Testis (tissue), 3 donors: ENCODE measurements around the gene CEP57. TPM values are rescaled to one million over a fixed set of nuclear protein-coding genes. Genes with fewer than 3 reads are reported as not detected.
A peak's percentile ranks its signal among the peaks of the same experiment; 100 is the strongest.
"Not testable (repeated sequence)": the region's sequence is repeated elsewhere in the genome, so short reads cannot be mapped to it uniquely, and the experiment has no call there.

Source experiments
- DNase-seq: peaks from one replicate; pipeline ENCODE4 v3.0.0-alpha.2; 2019
- H3K27ac ChIP-seq, 2 donors: fragments of 200-600 bp; sonication (generic); one replicate each; pipeline ENCODE4 v1.5.1; 2019
- H3K27me3 ChIP-seq: fragments of 200-600 bp; sonication (generic); one replicate; pipeline ENCODE4 v1.5.1; 2019
- H3K36me3 ChIP-seq: fragments of 200-600 bp; sonication (generic); one replicate; pipeline ENCODE4 v1.5.1; 2017; ENCODE audit warnings: low read depth; ENCODE audit errors: missing control alignments
- H3K4me1 ChIP-seq: fragments of 200-600 bp; sonication (generic); one replicate; pipeline ENCODE4 v1.5.1; 2019
- H3K4me3 ChIP-seq, 2 donors: fragments of 200-600 bp; sonication (generic); one replicate each; pipeline ENCODE4 v1.5.1; 2017 to 2019
- H3K9me3 ChIP-seq: fragments of 200-600 bp; sonication (generic); one replicate; pipeline ENCODE4 v1.5.1; 2017
- POLR2A ChIP-seq: fragments of 450-650 bp; IDR thresholded peaks from one replicate; pipeline ENCODE4 v1.6.1; 2017; ENCODE audit warnings: antibody characterized with exemption, mild to moderate bottlenecking, moderate library complexity
- WGBS, 2 donors: methylation state at CpG; one replicate each; pipeline ENCODE4 v1.1.5; 2018; 5-methylcytosine and 5-hydroxymethylcytosine counted together
- intact Hi-C: fragments of 100-400 bp; cut with DNase I; formaldehyde crosslinking; loops from one replicate; pipeline ENCODE4 v1.15.1; 2023; ENCODE audit warnings: low total_unique reads
- polyA plus RNA-seq: library from polyadenylated mRNA; stranded (reverse); fragments of 350-450 nt; fragmentation: Illumina TruSeq; extraction: RNeasy Lipid Tissue Mini Kit (QIAGEN cat#74804); gene quantifications from one replicate; pipeline ENCODE4 v1.2.3, GENCODE V29; 2014; ENCODE audit warnings: low read depth, low replicate concordance; ENCODE audit not compliant: insufficient read depth
- total RNA-seq, 2 donors: library from RNA; depleted of rRNA; stranded (reverse); fragments of >200 nt; gene quantifications; one replicate each; pipeline ENCODE4 v1.2.3, GENCODE V29; 2016
- TF ChIP-seq, protein P1 (sequence below), 3 experiments: fragments of 450-650 bp in 2 of 3; fragments of 200-600 bp in 1 of 3; sonication (generic) in 1 of 3; IDR thresholded peaks; one replicate each; pipeline ENCODE4 v1.5.1; 2016 to 2019; ENCODE audit warnings: antibody characterized with exemption in 3 of 3, mild to moderate bottlenecking in 2 of 3, moderate library complexity in 1 of 3

The CEP57 gene
- total and polyA plus RNA-seq, 3 donors from 2014 or later, result 52.5 to 69.3 (median 56.8) TPM

DNA sequence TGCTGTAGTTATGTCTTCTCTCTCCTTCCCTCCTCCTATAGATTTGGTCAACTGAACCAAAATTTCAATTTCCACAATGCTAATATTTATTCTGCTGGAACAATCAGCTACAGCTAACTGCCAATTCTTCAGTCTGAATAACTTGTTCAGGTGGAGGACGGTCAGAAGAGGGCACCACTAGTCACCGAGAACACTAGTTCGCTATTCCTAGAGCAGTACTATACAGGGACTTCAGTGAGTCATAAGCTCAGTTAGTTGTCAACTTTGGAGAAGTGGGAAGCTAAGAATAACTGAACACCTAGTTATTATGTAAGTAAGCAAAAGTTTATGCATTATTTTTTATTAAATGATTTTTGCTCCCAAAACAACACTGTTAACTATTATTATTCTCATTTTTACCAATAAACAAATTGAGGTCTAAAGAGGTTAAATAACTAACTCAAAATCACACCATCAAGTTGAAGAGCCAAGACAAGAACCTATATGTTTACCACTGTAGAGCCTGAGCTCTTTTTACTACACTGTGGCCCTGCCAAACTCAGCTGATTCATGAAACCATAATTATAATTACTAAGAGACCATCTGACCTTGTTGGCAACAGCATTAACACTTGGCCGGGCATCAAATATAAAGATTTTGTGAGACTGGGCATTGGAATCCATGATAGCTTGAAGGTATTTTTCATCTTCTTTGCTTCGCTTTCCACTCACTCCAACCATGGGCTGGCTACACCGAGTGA lies 59.0 kb downstream of the CEP57 start:
- Histone ChIP-seq H3K27me3 (no peaks in the 10 kb centered on the region), H3K36me3 (no peaks in the 10 kb centered on the region), H3K4me1 (peaks cover 7% of the 10 kb centered on the region), H3K9me3 (no peaks in the 10 kb centered on the region), H3K27ac (no peak overlapping the region), H3K4me3 (no peak overlapping the region)
- 70 to 76% methylated on average over 6 of the region's 6 CpGs for WGBS, 2 donors
- intact Hi-C loops, result no loop called here
- TF ChIP-seq POLR2A, result no peak
- TF ChIP-seq, protein P1, sequence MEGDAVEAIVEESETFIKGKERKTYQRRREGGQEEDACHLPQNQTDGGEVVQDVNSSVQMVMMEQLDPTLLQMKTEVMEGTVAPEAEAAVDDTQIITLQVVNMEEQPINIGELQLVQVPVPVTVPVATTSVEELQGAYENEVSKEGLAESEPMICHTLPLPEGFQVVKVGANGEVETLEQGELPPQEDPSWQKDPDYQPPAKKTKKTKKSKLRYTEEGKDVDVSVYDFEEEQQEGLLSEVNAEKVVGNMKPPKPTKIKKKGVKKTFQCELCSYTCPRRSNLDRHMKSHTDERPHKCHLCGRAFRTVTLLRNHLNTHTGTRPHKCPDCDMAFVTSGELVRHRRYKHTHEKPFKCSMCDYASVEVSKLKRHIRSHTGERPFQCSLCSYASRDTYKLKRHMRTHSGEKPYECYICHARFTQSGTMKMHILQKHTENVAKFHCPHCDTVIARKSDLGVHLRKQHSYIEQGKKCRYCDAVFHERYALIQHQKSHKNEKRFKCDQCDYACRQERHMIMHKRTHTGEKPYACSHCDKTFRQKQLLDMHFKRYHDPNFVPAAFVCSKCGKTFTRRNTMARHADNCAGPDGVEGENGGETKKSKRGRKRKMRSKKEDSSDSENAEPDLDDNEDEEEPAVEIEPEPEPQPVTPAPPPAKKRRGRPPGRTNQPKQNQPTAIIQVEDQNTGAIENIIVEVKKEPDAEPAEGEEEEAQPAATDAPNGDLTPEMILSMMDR (IDR thresholded peaks at IDR 0.05), result peak in 1 of 3 experiments; percentile 31
- peak; percentile 74 for DNase-seq

DNA sequence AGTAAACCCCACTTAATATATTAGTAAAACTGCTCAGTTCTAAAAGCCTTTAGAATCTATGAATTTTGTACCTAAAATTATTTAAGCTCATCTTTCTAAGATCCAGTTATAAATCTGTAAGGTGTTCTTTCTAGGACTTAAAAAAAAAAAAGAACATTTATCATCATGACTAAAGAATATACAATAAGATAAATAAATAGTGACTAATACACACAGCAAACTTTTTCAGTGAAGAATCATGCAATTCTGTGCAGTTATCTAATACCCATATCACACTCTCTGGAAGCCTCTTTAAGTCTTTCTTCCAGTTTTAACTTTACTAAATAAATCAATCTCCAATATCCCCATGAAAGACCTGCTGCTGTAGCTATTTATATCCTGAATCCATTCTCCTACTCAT lies 59.8 kb downstream of the CEP57 start:
- DNase-seq, result no peak
- Histone ChIP-seq H3K4me3 (no peak overlapping the region), H3K36me3 (no peaks in the 10 kb centered on the region), H3K4me1 (peaks cover 7% of the 10 kb centered on the region), H3K27ac (no peak overlapping the region), H3K9me3 (no peaks in the 10 kb centered on the region), H3K27me3 (no peaks in the 10 kb centered on the region)
- intact Hi-C loops, result no loop called here
- TF ChIP-seq, protein P1 (IDR thresholded peaks at IDR 0.05), result no peak
- no peak for TF ChIP-seq POLR2A

DNA sequence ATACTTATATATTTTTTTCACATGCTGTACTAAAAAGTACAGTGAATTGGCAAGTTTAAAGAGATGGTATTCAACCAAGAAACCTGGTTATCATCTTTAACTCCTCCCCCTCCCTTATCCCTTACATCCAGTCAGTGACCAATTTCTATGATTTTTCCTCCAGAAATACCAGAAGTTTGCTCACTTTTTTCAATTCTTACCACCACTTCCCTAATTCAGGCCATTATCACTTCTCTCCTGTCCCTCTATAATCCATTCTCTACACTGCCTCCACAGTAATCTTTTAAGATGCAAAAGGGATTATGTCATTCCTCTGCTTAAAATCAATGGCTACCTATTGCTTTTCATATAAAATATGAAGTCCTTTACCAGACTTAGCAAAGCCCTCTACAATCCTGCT lies 62.8 kb downstream of the CEP57 start:
- Histone ChIP-seq H3K27ac (no peak overlapping the region), H3K4me1 (peaks cover 7% of the 10 kb centered on the region), H3K4me3 (no peak overlapping the region), H3K36me3 (no peaks in the 10 kb centered on the region), H3K9me3 (no peaks in the 10 kb centered on the region), H3K27me3 (no peaks in the 10 kb centered on the region)
- TF ChIP-seq POLR2A, result no peak
- TF ChIP-seq, protein P1 (IDR thresholded peaks at IDR 0.05), result no peak
- intact Hi-C loops, result no loop called here
- DNase-seq, result no peak

DNA sequence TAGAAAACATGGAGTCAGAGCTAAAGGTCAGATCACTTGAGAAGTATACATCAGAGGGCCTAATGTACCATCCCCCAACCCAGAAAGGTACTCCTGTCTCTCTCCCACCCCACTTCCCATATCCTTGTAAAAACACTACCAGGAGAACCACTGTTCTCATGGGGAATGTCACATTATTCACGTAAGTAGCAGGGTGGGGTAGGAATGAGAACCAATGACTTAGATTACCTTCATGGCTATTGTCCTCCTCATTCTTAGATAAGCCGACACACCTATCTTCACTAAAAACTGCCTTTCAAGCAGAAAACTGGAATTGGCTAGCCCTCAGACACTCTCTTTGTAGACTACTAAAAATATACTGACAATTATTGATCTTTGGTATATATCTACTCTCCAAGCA lies 63.6 kb downstream of the CEP57 start:
- no peaks in the 10 kb centered on the region for H3K27me3 ChIP-seq
- no peak for DNase-seq
- TF ChIP-seq, protein P1 (IDR thresholded peaks at IDR 0.05), result no peak
- no peak for TF ChIP-seq POLR2A
- H3K27ac ChIP-seq, result peak overlapping the region in 1 of 2 donors; percentile 16
- WGBS, 2 donors, result 64 to 76% methylated on average over 2 of the region's 2 CpGs
- H3K9me3 ChIP-seq, result no peaks in the 10 kb centered on the region
- H3K4me1 ChIP-seq, result peaks cover 7% of the 10 kb centered on the region
- no peaks in the 10 kb centered on the region for H3K36me3 ChIP-seq
- intact Hi-C loops, result no loop called here
- H3K4me3 ChIP-seq, result no peak overlapping the region

DNA sequence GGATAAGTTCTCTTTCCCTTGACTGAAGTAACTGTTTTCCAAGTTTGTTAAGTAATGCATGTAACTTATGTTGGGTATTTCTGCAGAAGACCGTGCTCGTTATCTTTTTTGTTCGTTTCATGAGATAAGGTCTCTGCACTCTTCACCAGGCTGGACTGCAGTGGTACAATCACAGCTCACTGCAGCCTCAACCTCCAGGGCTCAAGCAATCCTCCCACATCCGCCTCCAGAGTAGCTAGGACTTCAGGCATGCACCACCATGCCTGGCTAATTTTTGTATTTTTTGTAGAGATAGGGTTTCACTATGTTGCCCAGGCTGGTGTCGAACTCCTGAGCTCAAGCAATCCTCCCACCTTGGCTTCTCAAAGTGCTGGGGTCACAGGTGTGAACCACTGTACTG lies 64.1 kb downstream of the CEP57 start:
- H3K4me3 ChIP-seq, H3K9me3 ChIP-seq, H3K36me3 ChIP-seq, intact Hi-C loops, H3K27me3 ChIP-seq, H3K27ac ChIP-seq: not testable (repeated sequence)
- DNase-seq, result peak; percentile 63
- 63 to 67% methylated on average over 5 of the region's 5 CpGs for WGBS, 2 donors
- peaks cover 10% of the 10 kb centered on the region for H3K4me1 ChIP-seq

DNA sequence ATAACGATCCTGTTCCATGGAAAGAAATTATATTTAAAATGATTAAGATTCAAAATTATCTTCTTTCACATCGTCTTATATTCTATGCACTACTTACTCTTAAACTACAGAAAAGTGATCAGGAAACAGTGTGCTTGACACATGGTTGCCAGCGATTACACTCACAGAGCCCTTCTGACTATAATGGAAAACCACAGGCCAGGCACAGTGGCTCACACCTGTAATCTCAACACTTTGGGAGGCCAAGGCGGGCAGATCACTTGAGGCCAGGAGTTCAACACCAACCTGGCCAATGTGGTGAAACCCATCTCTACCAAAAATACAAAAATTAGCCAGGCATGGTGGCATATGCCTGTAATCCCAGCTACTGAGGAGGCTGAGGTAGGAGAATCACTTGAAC lies 69.7 kb downstream of the CEP57 start:
- H3K4me3 ChIP-seq, DNase-seq, intact Hi-C loops, H3K27me3 ChIP-seq, H3K4me1 ChIP-seq, H3K9me3 ChIP-seq, H3K36me3 ChIP-seq: not testable (repeated sequence)
- WGBS, 2 donors, result 95 to 96% methylated on average over 4 of the region's 4 CpGs
- H3K27ac ChIP-seq, result peak overlapping the region in 1 of 2 donors; percentile 12
